A673 (cell line): ENCODE measurements around the gene MMP10.

Experiments used
- EZH2 ChIP-seq: fragments of 200-600 bp; sonication (generic); IDR thresholded peaks from 2 replicates; pipeline ENCODE4 v1.6.1; 2017; ENCODE audit warnings: borderline replicate concordance, low read depth, mild to moderate bottlenecking, mixed read lengths, antibody characterized with exemption, low read length; ENCODE audit not compliant: poor library complexity, severe bottlenecking
- TF ChIP-seq, protein P1 (sequence below): fragments of 300-800, 200-600 bp; sonication (generic); conservative IDR thresholded peaks from 2 replicates; pipeline ENCODE4 v1.5.1; 2017; ENCODE audit warnings: low read depth, mild to moderate bottlenecking, antibody characterized with exemption, low read length, moderate library complexity, mixed read lengths

GRCh38 chr11:102791271-102792036 lies 11.0 kb upstream of the MMP10 start:
- TF ChIP-seq, protein P1, sequence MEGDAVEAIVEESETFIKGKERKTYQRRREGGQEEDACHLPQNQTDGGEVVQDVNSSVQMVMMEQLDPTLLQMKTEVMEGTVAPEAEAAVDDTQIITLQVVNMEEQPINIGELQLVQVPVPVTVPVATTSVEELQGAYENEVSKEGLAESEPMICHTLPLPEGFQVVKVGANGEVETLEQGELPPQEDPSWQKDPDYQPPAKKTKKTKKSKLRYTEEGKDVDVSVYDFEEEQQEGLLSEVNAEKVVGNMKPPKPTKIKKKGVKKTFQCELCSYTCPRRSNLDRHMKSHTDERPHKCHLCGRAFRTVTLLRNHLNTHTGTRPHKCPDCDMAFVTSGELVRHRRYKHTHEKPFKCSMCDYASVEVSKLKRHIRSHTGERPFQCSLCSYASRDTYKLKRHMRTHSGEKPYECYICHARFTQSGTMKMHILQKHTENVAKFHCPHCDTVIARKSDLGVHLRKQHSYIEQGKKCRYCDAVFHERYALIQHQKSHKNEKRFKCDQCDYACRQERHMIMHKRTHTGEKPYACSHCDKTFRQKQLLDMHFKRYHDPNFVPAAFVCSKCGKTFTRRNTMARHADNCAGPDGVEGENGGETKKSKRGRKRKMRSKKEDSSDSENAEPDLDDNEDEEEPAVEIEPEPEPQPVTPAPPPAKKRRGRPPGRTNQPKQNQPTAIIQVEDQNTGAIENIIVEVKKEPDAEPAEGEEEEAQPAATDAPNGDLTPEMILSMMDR, result no peak
- no peak for TF ChIP-seq EZH2
